Measurements from ENCODE around the gene TASP1.

- TF ChIP-seq CTCF (IDR thresholded peaks at IDR 0.05; ENCODE audit: extremely low read depth in 1 of 2, insufficient read depth in 1 of 2, low read depth in 1 of 2, low read length in 2 of 2) = no peak
- no peak for TF ChIP-seq EZH2 (IDR thresholded peaks at IDR 0.05; ENCODE audit: borderline replicate concordance, low read depth, low read length, severe bottlenecking)
- no peak for TF ChIP-seq FOS (IDR thresholded peaks at IDR 0.05; ENCODE audit: borderline replicate concordance, insufficient read depth, low read length)
- no peak for TF ChIP-seq POLR2A (IDR thresholded peaks at IDR 0.05; ENCODE audit: low read depth, low read length)
- no peak for TF ChIP-seq MAX (IDR thresholded peaks at IDR 0.05; ENCODE audit: insufficient read depth, insufficient read length)
- no peak for TF ChIP-seq POLR2AphosphoS5 (IDR thresholded peaks at IDR 0.05; ENCODE audit: insufficient read depth, low read depth, low read length)
- no peak for TF ChIP-seq JUN (IDR thresholded peaks at IDR 0.05; ENCODE audit: borderline replicate concordance, insufficient read depth, insufficient read length, low read depth)
- TF ChIP-seq GATA2 (IDR thresholded peaks at IDR 0.05; ENCODE audit: insufficient read depth, insufficient read length, low read depth, low read length) = no peak
Measured at GRCh38 chr20:13543783-13544182, 94.9 kb downstream of the TASP1 start.

Measured in endothelial cell of umbilical vein (primary cell).